ENCODE data around the gene MCEMP1. TPM values are rescaled to one million over a fixed set of nuclear protein-coding genes. Genes with fewer than 3 reads are reported as not detected.

Gene MCEMP1
- total and polyA plus RNA-seq, 2 experiments from 2014 or later: not detected

DNA sequence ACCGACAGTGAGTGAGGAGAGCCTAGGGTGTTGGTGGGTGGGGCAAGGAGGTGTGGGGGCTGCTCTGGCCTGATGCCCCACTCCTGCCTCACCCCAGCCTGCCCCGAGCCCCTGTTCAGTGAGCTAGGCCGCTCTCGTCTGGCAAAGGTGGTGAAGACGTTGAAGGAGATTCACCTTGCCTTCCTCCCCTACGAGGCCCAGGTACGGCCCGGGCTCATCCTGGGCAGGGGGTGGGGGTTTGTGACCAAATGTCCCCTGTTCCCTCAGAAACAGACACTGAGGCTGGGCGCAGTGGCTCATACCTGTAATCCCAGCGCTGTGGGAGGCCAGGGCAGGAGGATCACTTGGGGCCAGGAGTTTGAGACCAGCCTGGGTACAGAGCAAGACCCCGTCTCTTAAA, 36.1 kb upstream of the MCEMP1 start (continued):
- no peak for TF ChIP-seq ZNF462 (CRISPR knock-in tag; IDR thresholded peaks at IDR 0.05)
- TF ChIP-seq NANOG (IDR thresholded peaks at IDR 0.05; ENCODE audit: borderline replicate concordance): no peak
- no peak for TF ChIP-seq EZH2phosphoT487 (IDR thresholded peaks at IDR 0.05; ENCODE audit: unreplicated experiment)
- no peak for TF ChIP-seq CTCF (conservative IDR thresholded peaks at IDR 0.05; ENCODE audit: low read depth in 2 of 2)
- no peak for TF ChIP-seq ZNF114 (CRISPR knock-in tag; IDR thresholded peaks at IDR 0.05)
- no peak for TF ChIP-seq JUNB (IDR thresholded peaks at IDR 0.05; ENCODE audit: unreplicated experiment)
- no peak for TF ChIP-seq EZH2 (IDR thresholded peaks at IDR 0.05; ENCODE audit: low read depth, unreplicated experiment)
- no peak for TF ChIP-seq ZNF331 (CRISPR knock-in tag; IDR thresholded peaks at IDR 0.05; ENCODE audit: low read depth)
- no peak for TF ChIP-seq POLR2AphosphoS5 (IDR thresholded peaks at IDR 0.05; ENCODE audit: low read depth)
- TF ChIP-seq STAT1 (IDR thresholded peaks at IDR 0.05; ENCODE audit: unreplicated experiment): no peak

Data from GM23338 (cell line).